IPS DF 6.9 (cell line): ENCODE results near the gene PNN.
"Not testable (repeated sequence)": the region's sequence is repeated elsewhere in the genome, so short reads cannot be mapped to it uniquely, and the experiment has no call there.

Source experiments
- DNase-seq: peaks from one replicate; pipeline ENCODE4 v3.0.0-alpha.2; 2013; ENCODE audit warnings: low read depth, low spot score
- H3K27ac ChIP-seq: one replicate; pipeline ENCODE4 v1.5.1; 2013; ENCODE audit warnings: low read length, control low read depth
- H3K27me3 ChIP-seq: 2 replicates; pipeline ENCODE4 v1.6.1; 2013; ENCODE audit warnings: mild to moderate bottlenecking, low read length; ENCODE audit not compliant: control insufficient read depth, insufficient read depth
- H3K36me3 ChIP-seq: 2 replicates; pipeline ENCODE4 v1.6.1; 2013; ENCODE audit warnings: low read length; ENCODE audit not compliant: control insufficient read depth, insufficient read depth
- H3K4me1 ChIP-seq: 2 replicates; pipeline ENCODE4 v1.6.1; 2013; ENCODE audit warnings: low read length; ENCODE audit not compliant: control insufficient read depth, insufficient read depth
- H3K4me3 ChIP-seq: 2 replicates; pipeline ENCODE4 v1.5.1; 2013; ENCODE audit warnings: mild to moderate bottlenecking, low read length
- H3K9me3 ChIP-seq: 2 replicates; pipeline ENCODE4 v1.6.1; 2013; ENCODE audit warnings: low read length, inconsistent platforms; ENCODE audit not compliant: control insufficient read depth, insufficient read depth
- WGBS: extraction: QIAGEN DNeasy Blood & Tissue Kit; methylation state at CpG from one replicate; pipeline ENCODE4 v1.1.7; 2013; ENCODE audit warnings: mixed read lengths, missing lambda C conversion rate; ENCODE audit not compliant: insufficient read length, insufficient coverage; 5-methylcytosine and 5-hydroxymethylcytosine counted together

Gene PNN

GRCh38 chr14:39229601-39230110 lies 54.6 kb downstream of the PNN start:
- no peak for DNase-seq
- Histone ChIP-seq H3K9me3 (no peaks in the 10 kb centered on the region), H3K4me3 (no peak overlapping the region), H3K4me1 (no peaks in the 10 kb centered on the region), H3K36me3 (no peaks in the 10 kb centered on the region), H3K27ac (no peak overlapping the region), H3K27me3 (no peaks in the 10 kb centered on the region)
- WGBS: no CpG with 5 or more reads among the region's 3 CpGs

GRCh38 chr14:39230416-39231035 lies 55.5 kb downstream of the PNN start:
- H3K4me1 ChIP-seq: no peaks in the 10 kb centered on the region
- no peak overlapping the region for H3K27ac ChIP-seq
- H3K4me3 ChIP-seq: no peak overlapping the region
- DNase-seq: no peak
- no peaks in the 10 kb centered on the region for H3K36me3 ChIP-seq
- H3K27me3 ChIP-seq: no peaks in the 10 kb centered on the region
- WGBS: no CpG with 5 or more reads among the region's 5 CpGs
- no peaks in the 10 kb centered on the region for H3K9me3 ChIP-seq

- not testable (repeated sequence) for H3K9me3 ChIP-seq, H3K27ac ChIP-seq, H3K36me3 ChIP-seq, H3K4me3 ChIP-seq, H3K4me1 ChIP-seq, H3K27me3 ChIP-seq
- DNase-seq: peak; percentile 39
- WGBS: no CpG with 5 or more reads among the region's 11 CpGs
These were observed 56.9 kb downstream of the PNN start for GRCh38 chr14:39231751-39232553.
